Panc1 (cell line): ENCODE data around the gene SSX5. TPM values are rescaled to one million over a fixed set of nuclear protein-coding genes. Genes with fewer than 3 reads are reported as not detected.
"Not testable (repeated sequence)": the region's sequence is repeated elsewhere in the genome, so short reads cannot be mapped to it uniquely, and the experiment has no call there.

ENCODE experiments used
- ATAC-seq: fragments of 200-7000 bp; cut with Tn5 transposase; 2 replicates; pipeline ENCODE4 v1.9.1; 2020; ENCODE audit warnings: mild to moderate bottlenecking, moderate library complexity
- Bru-seq: library from RNA; stranded (reverse); fragments of 400-500 nt; gene quantifications from one replicate; lab custom pipeline; 2021; lab: Mats Ljungman, UMichigan
- BruChase-seq, 2 experiments: library from RNA; stranded (reverse); fragments of 400-500 nt; gene quantifications; one replicate each; lab custom pipeline; 2021; lab: Mats Ljungman, UMichigan
- BruUV-seq: library from RNA; stranded (reverse); fragments of 400-500 nt; replicated peaks from 2 replicates; lab custom pipeline; 2021; lab: Mats Ljungman, UMichigan
- CTCF ChIA-PET: fragments of 300-600 bp; sonication (Branson Sonifier 250); formaldehyde crosslinking; loops from one replicate; lab custom pipeline; 2022; ENCODE audit warnings: antibody characterized with exemption; lab: Charles Lee
- POLR2A ChIA-PET: fragments of 300-600 bp; sonication (Branson Sonifier 250); formaldehyde crosslinking; loops from one replicate; lab custom pipeline; 2022; ENCODE audit warnings: antibody characterized with exemption; lab: Charles Lee
- DNase-seq: peaks from one replicate; pipeline ENCODE4 v3.0.0-alpha.2; 2010; ENCODE audit warnings: low read depth, low spot score
- H3K27ac ChIP-seq: 2 replicates; pipeline ENCODE4 v1.5.1; 2011; ENCODE audit warnings: mild to moderate bottlenecking, low read length, inconsistent platforms
- H3K27me3 ChIP-seq: fragments of 200-500 bp; sonication (Bioruptor generic); 2 replicates; pipeline ENCODE4 v1.6.0; 2014; ENCODE audit warnings: low read length, inconsistent platforms; ENCODE audit not compliant: control insufficient read depth, insufficient read depth
- H3K36me3 ChIP-seq: fragments of 200-500 bp; sonication (Bioruptor generic); 2 replicates; pipeline ENCODE4 v1.5.1; 2014; ENCODE audit warnings: inconsistent platforms, mild to moderate bottlenecking, low read length, moderate library complexity; ENCODE audit not compliant: control insufficient read depth, insufficient read depth
- H3K4me1 ChIP-seq: 2 replicates; pipeline ENCODE4 v1.5.1; 2011; ENCODE audit warnings: inconsistent platforms, mild to moderate bottlenecking, low read length, moderate library complexity; ENCODE audit not compliant: control insufficient read depth, insufficient read depth
- H3K4me3 ChIP-seq, 2 experiments: 2 replicates each; pipeline ENCODE4 v1.5.1; 2011 to 2012; ENCODE audit warnings: low read depth in 2 of 2, low read length in 2 of 2, mild to moderate bottlenecking in 2 of 2, inconsistent platforms in 1 of 2, moderate library complexity in 1 of 2
- H3K9me3 ChIP-seq: fragments of 200-500 bp; sonication (Bioruptor generic); 2 replicates; pipeline ENCODE4 v1.5.1; 2014; ENCODE audit warnings: low read depth, mild to moderate bottlenecking, inconsistent platforms, low read length, moderate library complexity; ENCODE audit not compliant: control insufficient read depth, insufficient read depth
- CTCF ChIP-seq: fragments of 450-650 bp; IDR thresholded peaks from 2 replicates; pipeline ENCODE4 v1.5.1; 2017; ENCODE audit warnings: mild to moderate bottlenecking
- POLR2AphosphoS5 ChIP-seq: IDR thresholded peaks from 2 replicates; pipeline ENCODE4 v1.6.1; 2012; ENCODE audit warnings: mild to moderate bottlenecking, low read depth, low read length, moderate library complexity
- REST ChIP-seq, 2 experiments: IDR thresholded peaks; 2 replicates each; pipeline ENCODE4 v1.6.1; 2011 to 2012; ENCODE audit warnings: low read depth in 2 of 2, control low read depth in 1 of 2, low read length in 1 of 2, mild to moderate bottlenecking in 1 of 2, moderate library complexity in 1 of 2; ENCODE audit not compliant: insufficient read depth in 1 of 2
- SIN3A ChIP-seq: IDR thresholded peaks from 2 replicates; pipeline ENCODE4 v1.6.1; 2012; ENCODE audit warnings: low read depth, mild to moderate bottlenecking, low read length, moderate library complexity, borderline replicate concordance; ENCODE audit not compliant: insufficient read depth
- TCF7L2 ChIP-seq: IDR thresholded peaks from 2 replicates; pipeline ENCODE4 v1.6.1; 2011; ENCODE audit warnings: mild to moderate bottlenecking, low read depth, low read length, inconsistent platforms
- in situ Hi-C: cut with HindIII; loops from 2 replicates; pipeline ENCODE4 v1.10.0; 2016; ENCODE audit warnings: low sequenced_read_pairs, low pct_unique_long_range_greater_than_20kb
- intact Hi-C: fragments of 100-400 bp; cut with micrococcal nuclease; formaldehyde crosslinking; loops from one replicate; pipeline ENCODE4 v1.10.0; 2022; ENCODE audit not compliant: unreplicated experiment
- long read RNA-seq: library from polyadenylated mRNA; unstranded; transcript quantifications from one replicate; pipeline ENCODE4 v2.0.0, GENCODE V29; 2021; ENCODE audit not compliant: unreplicated experiment
- polyA plus RNA-seq: library from polyadenylated mRNA; unstranded; fragments of >200 nt; gene quantifications from one replicate; pipeline ENCODE4 v1.2.1, GENCODE V29; 2012; ENCODE audit warnings: missing spikeins; ENCODE audit not compliant: insufficient read length
- total RNA-seq: library from RNA; stranded (reverse); gene quantifications from one replicate; pipeline ENCODE4 v1.2.1, GENCODE V29; 2021; ENCODE audit not compliant: unreplicated experiment

SSX5 gene
- total RNA-seq (not detected), Bru-seq, nascent RNA (not detected), BruChase-seq, experiment 1, labeled RNA remaining after a 2-hour chase (not detected), BruChase-seq, experiment 2, labeled RNA remaining after a 6-hour chase (not detected)
- polyA plus RNA-seq, result not detected
- long read RNA-seq, result 0 reads

- ATAC-seq (no peak), DNase-seq (no peak)
- CTCF ChIA-PET, result no interaction called here
- Histone ChIP-seq H3K9me3 (no peaks in the 10 kb centered on the region), H3K27ac (no peak within 1 kb of the TSS), H3K27me3 (no peaks in the 10 kb centered on the region), H3K4me1 (no peaks in the 10 kb centered on the region), H3K4me3 (no peak within 1 kb of the TSS), H3K36me3 (no peaks in the 10 kb centered on the region)
- in situ Hi-C loops (no loop called here), intact Hi-C loops (no loop called here)
- no TSS peak for BruUV-seq
- POLR2A ChIA-PET, result no interaction called here
- TF ChIP-seq TCF7L2, result no peak
- no peak for TF ChIP-seq POLR2AphosphoS5
- no peak for TF ChIP-seq REST (IDR thresholded peaks at IDR 0.05; ENCODE audit: insufficient read depth in 1 of 2, low read depth in 2 of 2, low read length in 1 of 2)
- TF ChIP-seq CTCF, result no peak
- no peak for TF ChIP-seq SIN3A
These were observed at the start of gene SSX5 for GRCh38 chrX:48196745-48197201. Gene SSX5, minus strand, starts transcription at chrX:48196795. Its CDS starts 1,437 bp downstream, at chrX:48195358.

GRCh38 chrX:48224196-48224595 is 27.6 kb upstream of the SSX5 start:
- H3K4me1 ChIP-seq, DNase-seq, H3K27me3 ChIP-seq, BruUV-seq, H3K36me3 ChIP-seq, H3K9me3 ChIP-seq, H3K4me3 ChIP-seq, in situ Hi-C loops, H3K27ac ChIP-seq, intact Hi-C loops, CTCF ChIA-PET, ATAC-seq, POLR2A ChIA-PET: not testable (repeated sequence)

GRCh38 chrX:48214341-48214740 is 17.7 kb upstream of the SSX5 start:
- H3K4me1 ChIP-seq, intact Hi-C loops, POLR2A ChIA-PET, BruUV-seq, H3K27ac ChIP-seq, H3K4me3 ChIP-seq, H3K36me3 ChIP-seq, H3K9me3 ChIP-seq, ATAC-seq, in situ Hi-C loops, CTCF ChIA-PET, DNase-seq, H3K27me3 ChIP-seq: not testable (repeated sequence)

GRCh38 chrX:48190024-48190423 is 6.6 kb downstream of the SSX5 start:
- H3K36me3 ChIP-seq, BruUV-seq, DNase-seq, H3K27me3 ChIP-seq, intact Hi-C loops, H3K27ac ChIP-seq, POLR2A ChIA-PET, ATAC-seq, H3K4me1 ChIP-seq, CTCF ChIA-PET, H3K9me3 ChIP-seq, H3K4me3 ChIP-seq, in situ Hi-C loops: not testable (repeated sequence)

- H3K36me3 ChIP-seq, H3K27me3 ChIP-seq, H3K27ac ChIP-seq, intact Hi-C loops, DNase-seq, ATAC-seq, H3K4me1 ChIP-seq, in situ Hi-C loops, POLR2A ChIA-PET, H3K9me3 ChIP-seq, CTCF ChIA-PET, H3K4me3 ChIP-seq, BruUV-seq: not testable (repeated sequence)
These were observed 14.7 kb downstream of the SSX5 start for GRCh38 chrX:48181882-48182281.
